ENCODE results near the gene FNIP1.
"Not testable (repeated sequence)": the region's sequence is repeated elsewhere in the genome, so short reads cannot be mapped to it uniquely, and the experiment has no call there.

FNIP1 gene

GRCh38 chr5:131605086-131605485 is 191.7 kb downstream of the FNIP1 start:
- DNase-seq, result no peak

- no peak for DNase-seq
Measured at GRCh38 chr5:131595088-131596033, 201.5 kb downstream of the FNIP1 start.

- DNase-seq, result no peak
Measured at GRCh38 chr5:131593921-131594320, 202.9 kb downstream of the FNIP1 start.

GRCh38 chr5:131593436-131593835 is 203.4 kb downstream of the FNIP1 start:
- DNase-seq, result not testable (repeated sequence)
